Cortex of kidney (tissue), 1 donor: ENCODE results near the gene UVRAG.
"Not testable (repeated sequence)": the region's sequence is repeated elsewhere in the genome, so short reads cannot be mapped to it uniquely, and the experiment has no call there.

Source experiments
- DNase-seq: peaks from one replicate; lab custom pipeline; 2025; lab: John Stamatoyannopoulos, UW

The UVRAG gene

GRCh38 chr11:76074148-76075095 is 259.4 kb downstream of the UVRAG start:
- DNase-seq: no peak

- no peak for DNase-seq
Measured at GRCh38 chr11:76075716-76076115, 260.7 kb downstream of the UVRAG start.

GRCh38 chr11:76076253-76076652 is 261.2 kb downstream of the UVRAG start:
- DNase-seq: not testable (repeated sequence)

GRCh38 chr11:76076749-76077148 is 261.7 kb downstream of the UVRAG start:
- DNase-seq: no peak

GRCh38 chr11:76077575-76078150 is 262.7 kb downstream of the UVRAG start:
- no peak for DNase-seq

GRCh38 chr11:76081084-76081483 is 266.1 kb downstream of the UVRAG start:
- DNase-seq: not testable (repeated sequence)

- no peak for DNase-seq
Measured at GRCh38 chr11:76083563-76084451, 268.8 kb downstream of the UVRAG start.

GRCh38 chr11:76085270-76085669 is 270.3 kb downstream of the UVRAG start:
- no peak for DNase-seq

GRCh38 chr11:76086743-76087635 is 272.0 kb downstream of the UVRAG start:
- no peak for DNase-seq

GRCh38 chr11:76087749-76088148 is 272.7 kb downstream of the UVRAG start:
- no peak for DNase-seq

- no peak for DNase-seq
Measured at GRCh38 chr11:76088511-76088910, 273.5 kb downstream of the UVRAG start.

GRCh38 chr11:76090174-76090573 is 275.2 kb downstream of the UVRAG start:
- no peak for DNase-seq

- DNase-seq: no peak
Measured at GRCh38 chr11:76090821-76091220, 275.8 kb downstream of the UVRAG start.

- DNase-seq: no peak
Measured at GRCh38 chr11:76094740-76095139, 279.7 kb downstream of the UVRAG start.

- DNase-seq: no peak
Measured at GRCh38 chr11:76095891-76096290, 280.9 kb downstream of the UVRAG start.

GRCh38 chr11:76096552-76096951 is 281.5 kb downstream of the UVRAG start:
- DNase-seq: no peak

- DNase-seq: no peak
Measured at GRCh38 chr11:76102802-76103201, 287.8 kb downstream of the UVRAG start.

- DNase-seq: no peak
Measured at GRCh38 chr11:76103460-76103859, 288.4 kb downstream of the UVRAG start.

GRCh38 chr11:76104285-76104684 is 289.3 kb downstream of the UVRAG start:
- DNase-seq: no peak

- DNase-seq: no peak
Measured at GRCh38 chr11:76105637-76106036, 290.6 kb downstream of the UVRAG start.

- DNase-seq: no peak
Measured at GRCh38 chr11:76107971-76108370, 293.0 kb downstream of the UVRAG start.
